Measurements from ENCODE around the gene STRN3. TPM values are rescaled to one million over a fixed set of nuclear protein-coding genes. Genes with fewer than 3 reads are reported as not detected.

STRN3 gene
- total RNA-seq, 1 experiment from 2014 or later: 36.6 TPM

- no peak for TF ChIP-seq CTCF (IDR thresholded peaks at IDR 0.05; ENCODE audit: unreplicated experiment)
- no peaks in the 10 kb centered on the region for H3K4me1 Mint-ChIP-seq (ENCODE audit: insufficient read depth, unreplicated experiment)
- no peaks in the 10 kb centered on the region for H3K9me3 Mint-ChIP-seq (ENCODE audit: unreplicated experiment)
- no peak overlapping the region for H3K27ac Mint-ChIP-seq (ENCODE audit: low read depth, unreplicated experiment)
- no peak for DNase-seq (ENCODE audit: unreplicated experiment)
- peaks cover 36% of the 10 kb centered on the region for H3K36me3 Mint-ChIP-seq (ENCODE audit: insufficient read depth, unreplicated experiment)
- no TSS peak for BruUV-seq (replicated peaks)
- ChIA-PET CTCF (no interaction called here), POLR2A (no interaction called here)
- H3K27me3 Mint-ChIP-seq (ENCODE audit: insufficient read depth, unreplicated experiment): no peaks in the 10 kb centered on the region
- intact Hi-C loops (cut with micrococcal nuclease): no loop called here
- no peak overlapping the region for H3K4me3 Mint-ChIP-seq (ENCODE audit: unreplicated experiment)
Measured at GRCh38 chr14:30908826-30909225, 117.4 kb downstream of the STRN3 start.

- H3K4me3 Mint-ChIP-seq (ENCODE audit: unreplicated experiment): no peak overlapping the region
- H3K36me3 Mint-ChIP-seq (ENCODE audit: insufficient read depth, unreplicated experiment): peaks cover 37% of the 10 kb centered on the region
- DNase-seq (ENCODE audit: unreplicated experiment): no peak
- H3K27me3 Mint-ChIP-seq (ENCODE audit: insufficient read depth, unreplicated experiment): no peaks in the 10 kb centered on the region
- H3K9me3 Mint-ChIP-seq (ENCODE audit: unreplicated experiment): no peaks in the 10 kb centered on the region
- CTCF ChIA-PET: interaction anchor here (0.6 kb wide), 2 partner anchors 134 to 210 kb away, joined by 3 to 4 read pairs; no protein-coding TSS in a partner anchor
- H3K4me1 Mint-ChIP-seq (ENCODE audit: insufficient read depth, unreplicated experiment): no peaks in the 10 kb centered on the region
- POLR2A ChIA-PET: interaction anchor here (0.6 kb wide), 1 partner anchor 1305 kb away, joined by 3 read pairs; no protein-coding TSS in a partner anchor
- no peak overlapping the region for H3K27ac Mint-ChIP-seq (ENCODE audit: low read depth, unreplicated experiment)
- TF ChIP-seq CTCF (IDR thresholded peaks at IDR 0.05; ENCODE audit: unreplicated experiment): no peak
- BruUV-seq (replicated peaks): no TSS peak
- intact Hi-C loops (cut with micrococcal nuclease): no loop called here
Measured at GRCh38 chr14:30907659-30908057, 118.5 kb downstream of the STRN3 start.

GRCh38 chr14:30906752-30907658 lies 119.2 kb downstream of the STRN3 start:
- BruUV-seq (replicated peaks): no TSS peak
- peaks cover 42% of the 10 kb centered on the region for H3K36me3 Mint-ChIP-seq (ENCODE audit: insufficient read depth, unreplicated experiment)
- peak; percentile 38 for TF ChIP-seq CTCF (IDR thresholded peaks at IDR 0.05; ENCODE audit: unreplicated experiment)
- CTCF ChIA-PET: interaction anchor here (0.6 to 0.9 kb wide), 6 partner anchors 9 to 245 kb away, joined by 3 to 4 read pairs (median 3); no protein-coding TSS in a partner anchor
- intact Hi-C loops (cut with micrococcal nuclease): loop anchor here (1.0 kb wide), 1 partner anchor 251 kb away; no protein-coding TSS in a partner anchor
- no peaks in the 10 kb centered on the region for H3K9me3 Mint-ChIP-seq (ENCODE audit: unreplicated experiment)
- POLR2A ChIA-PET: interaction anchor here (0.6 kb wide), 1 partner anchor 1306 kb away, joined by 3 read pairs; no protein-coding TSS in a partner anchor
- H3K27me3 Mint-ChIP-seq (ENCODE audit: insufficient read depth, unreplicated experiment): no peaks in the 10 kb centered on the region
- no peak overlapping the region for H3K4me3 Mint-ChIP-seq (ENCODE audit: unreplicated experiment)
- peak; percentile 27 for DNase-seq (ENCODE audit: unreplicated experiment)
- no peak overlapping the region for H3K27ac Mint-ChIP-seq (ENCODE audit: low read depth, unreplicated experiment)
- H3K4me1 Mint-ChIP-seq (ENCODE audit: insufficient read depth, unreplicated experiment): no peaks in the 10 kb centered on the region

Measured in MCF 10A (cell line).